Hepatic stellate cell (primary cell): ENCODE data around the gene NEIL3.

Experiments used
- DNase-seq: peaks from one replicate; pipeline ENCODE4 v3.0.0; 2011; ENCODE audit warnings: low spot score

Gene NEIL3

GRCh38 chr4:177309522-177310371, at the start of gene NEIL3:
Gene NEIL3 (plus strand): TSS chr4:177309874. CDS start chr4:177309954, 80 bp downstream.
- DNase-seq: peak; percentile 93

DNA sequence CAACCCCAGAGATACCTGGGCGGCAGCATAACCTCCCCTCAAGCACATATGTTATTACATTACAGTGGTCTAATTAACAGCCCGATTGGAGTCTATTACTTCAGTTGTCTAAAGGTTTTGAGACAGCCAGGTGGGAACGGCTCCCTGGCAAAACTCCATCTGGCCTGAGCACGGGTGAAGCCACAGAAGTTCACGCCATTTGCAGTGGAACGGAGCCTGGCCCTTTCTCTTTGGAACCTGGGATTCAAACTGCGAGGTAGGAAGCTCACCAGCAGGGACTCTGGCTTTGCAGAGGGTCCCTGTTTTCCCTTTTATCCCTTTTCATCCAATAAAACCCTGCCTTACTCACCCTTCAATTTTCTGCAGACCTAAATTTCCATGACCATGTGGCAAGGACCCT, 45.9 kb upstream of the NEIL3 start:
- no peak for DNase-seq

GRCh38 chr4:177264788-177265422, 44.8 kb upstream of the NEIL3 start:
- no peak for DNase-seq

- DNase-seq: no peak
Observed at GRCh38 chr4:177265729-177266128, 43.9 kb upstream of the NEIL3 start.

DNA sequence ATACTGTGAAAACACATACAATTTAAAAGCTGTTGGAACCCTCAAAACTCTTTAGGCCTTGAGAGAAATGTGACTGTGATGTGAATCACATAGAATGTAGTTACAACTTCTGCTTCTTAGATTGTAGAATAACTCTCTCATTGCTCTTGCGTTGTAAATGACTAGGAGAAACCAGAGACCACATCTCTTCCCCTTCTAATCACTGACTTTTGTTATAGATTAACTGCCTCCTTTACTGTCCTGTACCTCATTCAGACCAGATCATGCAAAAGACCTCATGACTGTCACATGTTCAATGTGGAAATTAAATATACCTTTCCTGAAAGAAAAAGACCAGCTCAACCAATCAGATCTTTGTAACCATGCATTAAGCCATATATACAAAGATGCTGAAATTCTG, 43.2 kb upstream of the NEIL3 start:
- DNase-seq: no peak

DNA sequence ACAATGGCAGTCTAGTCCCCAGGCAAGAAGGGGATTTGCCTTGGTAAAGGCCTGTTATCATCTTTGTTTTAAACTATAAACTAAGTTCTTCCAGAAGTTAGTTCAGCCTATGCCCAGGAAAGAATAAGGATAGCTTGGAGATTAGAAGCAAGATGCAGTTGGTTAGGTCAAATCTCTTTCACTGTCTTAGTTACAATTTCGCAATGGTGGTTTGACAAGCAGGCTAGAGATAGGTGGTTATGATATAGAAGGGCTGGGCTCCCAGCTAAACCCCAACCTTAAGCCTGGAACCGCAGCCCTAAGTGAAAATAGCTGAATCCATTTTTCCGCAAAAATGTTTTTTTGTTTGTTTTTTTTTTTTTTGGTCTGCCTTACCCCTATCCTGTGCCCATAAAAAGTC, 41.8 kb upstream of the NEIL3 start:
- DNase-seq: no peak

DNA sequence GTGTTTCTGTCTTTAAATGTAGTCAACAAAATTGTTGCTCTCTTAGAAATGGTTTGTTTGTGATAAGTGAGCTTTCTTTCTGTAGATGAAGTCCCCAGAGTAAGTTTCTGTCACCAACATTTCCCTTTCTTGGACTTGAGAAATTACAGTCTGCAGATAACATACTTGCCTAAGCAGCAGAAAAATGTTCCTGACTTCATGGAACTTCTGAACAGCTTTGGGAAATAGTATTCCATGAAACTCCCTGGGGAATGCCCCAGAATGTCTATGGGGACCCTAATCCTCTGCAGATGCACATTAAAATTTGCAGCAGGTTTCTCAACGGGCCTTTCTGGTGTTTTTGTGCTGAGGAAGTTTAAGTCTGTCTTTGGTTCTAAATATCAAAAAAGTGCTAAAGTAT, 38.6 kb upstream of the NEIL3 start:
- DNase-seq: no peak

DNA sequence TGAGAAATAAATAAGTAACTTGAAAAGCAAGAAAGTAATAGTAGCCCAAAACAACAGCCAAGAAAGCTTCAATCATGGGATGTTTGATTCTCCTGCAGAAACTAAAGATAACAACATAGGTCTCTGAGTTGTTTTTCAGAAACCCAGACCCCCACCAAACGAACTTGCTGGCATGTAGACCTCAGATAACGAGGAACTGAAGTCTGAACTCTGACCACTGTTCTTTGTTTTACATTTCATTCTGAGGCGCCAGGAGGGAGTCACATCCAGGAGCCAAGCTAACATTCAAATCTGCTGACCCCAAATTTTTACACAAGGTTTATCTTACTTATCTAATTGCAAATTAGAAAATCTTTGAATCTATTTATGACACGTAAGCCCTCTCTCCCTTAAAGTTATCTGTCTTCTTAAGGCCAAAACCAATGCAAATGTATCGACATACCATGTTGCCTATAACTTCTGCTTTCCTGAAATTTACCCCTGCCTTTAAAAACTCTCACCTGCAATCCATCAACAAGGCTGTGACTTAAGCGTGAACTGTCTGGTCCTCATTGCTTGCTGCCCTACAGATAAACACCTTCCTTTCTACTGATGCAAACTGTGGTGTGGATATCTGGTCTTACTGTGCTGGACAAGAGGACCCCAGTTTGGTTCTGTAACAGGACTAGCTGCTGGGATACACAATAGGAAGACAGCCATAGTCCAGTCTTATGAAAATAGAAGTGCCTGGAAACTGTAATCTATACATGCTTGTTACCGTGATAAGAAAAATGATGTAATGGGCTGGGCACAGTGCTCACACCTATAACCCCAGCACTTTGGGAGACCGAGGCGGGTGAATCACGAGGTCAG, 37.5 kb upstream of the NEIL3 start:
- DNase-seq: no peak

DNA sequence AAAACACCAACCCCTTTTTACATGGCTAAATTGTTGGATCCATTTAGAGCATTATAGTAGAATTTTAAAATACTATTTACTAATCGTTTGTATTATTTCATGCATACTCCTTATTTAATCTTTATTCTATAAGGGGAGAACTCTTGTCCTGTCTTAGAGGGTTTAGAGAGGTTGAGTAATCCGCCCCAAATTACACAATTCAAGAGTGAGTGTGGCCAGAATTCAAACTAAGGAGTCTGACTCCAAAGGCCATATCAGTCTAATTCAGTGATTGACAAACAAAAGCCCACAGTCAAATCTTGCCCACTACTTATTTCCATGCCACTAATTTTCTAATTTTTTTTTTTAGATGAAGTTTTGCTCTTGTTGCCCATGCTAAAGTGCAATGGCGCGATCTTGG, 33.7 kb upstream of the NEIL3 start:
- no peak for DNase-seq

GRCh38 chr4:177281351-177281909, 28.2 kb upstream of the NEIL3 start:
- no peak for DNase-seq

DNA sequence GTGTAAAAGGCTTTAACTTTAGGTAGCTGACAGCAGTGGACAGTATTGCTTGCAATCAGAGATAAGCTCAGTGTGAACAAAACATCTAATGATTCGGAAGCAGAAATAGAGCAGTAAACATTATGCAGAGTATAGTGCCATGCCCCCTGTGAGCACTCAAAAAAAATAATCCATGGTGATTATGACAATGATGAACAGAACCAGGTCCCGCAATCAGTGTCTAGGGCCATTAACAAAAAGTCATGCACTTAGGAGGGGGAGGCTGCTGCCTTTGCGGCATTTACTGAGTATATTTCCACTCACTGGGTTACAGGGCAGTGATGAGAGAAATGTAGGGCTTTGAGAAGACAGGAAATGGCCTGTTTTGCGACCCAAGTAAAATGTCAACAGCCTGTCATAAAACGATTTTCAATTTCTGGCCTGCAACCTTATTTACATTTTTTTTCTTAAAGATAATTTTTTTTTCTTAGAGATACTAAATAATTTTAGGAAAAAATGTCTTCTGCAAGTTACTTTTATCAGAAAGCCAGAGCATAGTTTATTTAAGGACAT, 27.3 kb upstream of the NEIL3 start:
- DNase-seq: no peak

DNA sequence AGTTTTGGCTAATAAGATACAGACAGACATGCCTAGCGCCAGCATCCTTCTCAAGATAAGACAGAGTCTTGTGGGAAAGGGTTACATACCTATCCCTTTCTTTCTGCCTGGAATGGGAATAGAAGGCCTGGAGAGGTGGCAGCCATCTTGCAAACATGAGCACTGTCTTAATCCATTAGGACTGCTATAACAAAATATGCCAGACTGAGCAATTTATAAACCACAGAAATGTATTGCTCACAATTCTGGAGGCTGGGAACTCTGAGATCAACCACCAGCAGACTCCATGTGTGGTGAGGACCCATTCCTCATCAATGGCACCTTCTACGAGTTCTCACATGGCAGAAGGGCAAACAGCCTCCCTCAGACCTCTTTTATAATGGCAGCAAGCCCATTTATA, 26.5 kb upstream of the NEIL3 start:
- DNase-seq: peak; percentile 16

- DNase-seq: no peak
Observed at GRCh38 chr4:177285953-177286352, 23.7 kb upstream of the NEIL3 start.

- DNase-seq: no peak
Observed at GRCh38 chr4:177287255-177287654, 22.4 kb upstream of the NEIL3 start.

GRCh38 chr4:177288335-177288734, 21.3 kb upstream of the NEIL3 start:
- no peak for DNase-seq

DNA sequence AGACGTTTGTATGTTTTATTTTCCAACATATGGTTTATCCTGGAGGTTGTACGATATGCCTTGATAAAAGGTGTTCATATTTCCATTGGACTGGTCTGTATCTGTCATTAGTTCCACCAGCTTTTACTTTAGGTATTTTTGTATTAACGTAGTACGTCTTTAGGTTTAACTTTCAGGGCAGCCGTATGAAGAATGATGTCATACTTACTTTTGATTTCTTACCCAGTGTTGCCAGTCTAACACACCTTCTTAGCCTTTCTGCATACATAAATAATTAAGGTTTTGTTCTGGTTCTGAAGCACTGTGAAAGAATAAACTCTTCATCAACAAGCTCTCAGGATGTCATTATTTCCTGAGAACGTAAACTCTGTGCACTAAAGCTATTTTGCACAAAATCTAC, 18.9 kb upstream of the NEIL3 start:
- no peak for DNase-seq

DNA sequence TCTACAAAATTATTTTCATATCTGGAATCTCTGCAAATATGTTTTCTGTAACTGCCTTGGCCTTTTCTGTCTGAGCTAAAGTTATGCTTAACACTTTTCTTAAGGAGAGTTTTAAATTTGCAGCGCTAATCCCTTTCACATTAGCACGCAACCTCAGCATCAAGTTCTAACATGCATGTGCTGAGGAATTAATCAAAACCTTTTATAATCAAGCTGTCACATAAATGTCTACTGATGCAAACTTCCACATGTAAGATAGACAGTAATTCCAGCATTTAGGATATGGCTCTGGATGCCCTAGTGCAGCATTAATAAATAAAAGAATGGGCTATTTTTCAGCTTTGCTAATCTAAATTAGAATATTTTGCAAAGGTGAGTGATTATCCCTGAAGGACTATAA, 17.5 kb upstream of the NEIL3 start:
- DNase-seq: no peak

DNA sequence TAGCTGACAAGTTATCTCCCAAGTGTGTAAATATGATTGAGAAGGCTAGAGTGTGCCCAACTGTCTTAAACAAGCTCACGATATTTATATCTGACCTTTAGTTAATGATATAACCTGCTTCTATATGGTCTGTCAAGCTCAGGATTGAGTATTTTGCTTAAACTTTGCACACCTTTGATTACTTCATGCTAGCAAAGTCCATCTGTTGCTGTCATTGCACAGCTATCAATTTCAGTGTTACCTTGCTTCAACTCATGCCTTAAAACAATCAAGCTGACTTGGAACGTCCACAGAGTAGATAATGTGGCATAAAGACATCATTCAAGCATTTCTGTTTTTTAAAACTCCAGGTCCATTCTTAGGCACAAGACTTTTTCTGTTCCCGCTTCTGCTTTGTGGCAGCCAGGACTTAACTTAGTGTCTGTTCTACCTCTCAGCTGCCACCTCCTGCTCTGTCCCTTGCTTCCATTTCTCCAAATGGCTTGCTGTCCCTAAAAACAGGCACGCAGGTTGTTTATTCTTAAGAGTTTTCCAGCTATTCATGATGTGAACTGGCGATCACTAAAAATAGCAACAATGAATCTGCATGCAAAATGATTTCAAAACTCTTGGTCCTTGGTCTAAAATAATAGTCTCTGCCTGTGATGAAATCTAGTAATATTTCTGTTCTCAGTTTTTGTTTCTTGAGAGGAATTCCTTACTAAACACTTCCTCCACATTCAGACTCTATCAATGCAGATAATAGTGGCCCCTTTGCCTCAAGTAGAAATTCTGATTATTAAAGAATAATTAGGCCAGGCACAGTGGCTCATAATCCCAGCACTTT, 16.3 kb upstream of the NEIL3 start:
- no peak for DNase-seq

DNA sequence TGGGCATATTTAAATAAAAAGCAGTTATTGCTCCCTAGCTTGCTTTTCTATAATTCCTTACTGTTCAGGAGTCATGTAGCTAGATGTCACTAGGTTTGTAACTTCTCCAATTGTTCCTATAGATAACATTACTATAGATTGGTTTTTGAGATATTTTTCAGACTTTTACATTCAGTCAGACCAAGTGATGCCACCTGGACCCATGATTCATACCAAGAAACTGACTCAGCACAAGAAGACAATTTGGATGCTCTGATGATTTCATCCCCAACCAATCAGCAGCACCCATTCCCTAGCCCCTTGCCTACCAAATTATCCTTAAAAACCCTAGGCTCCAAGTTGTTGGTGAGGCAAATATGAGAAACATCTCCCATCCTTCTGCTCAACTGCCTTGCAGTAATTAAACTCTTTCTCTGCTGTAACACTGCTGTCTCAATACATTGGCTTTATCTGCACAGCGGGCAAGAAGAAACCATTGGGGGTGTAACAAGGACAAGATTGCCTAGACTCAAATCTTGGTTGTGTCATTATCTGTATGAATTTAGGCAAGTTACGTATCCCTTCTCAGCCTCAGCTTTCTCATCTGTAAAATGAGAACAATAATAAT, 11.8 kb upstream of the NEIL3 start:
- DNase-seq: no peak

- no peak for DNase-seq
Observed at GRCh38 chr4:177301126-177301639, 8.5 kb upstream of the NEIL3 start.
